GM12892 (cell line): ENCODE data around the gene TMEM184A.

Experiments
- POLR2A ChIP-seq: IDR thresholded peaks from 2 replicates; pipeline ENCODE4 v1.6.1; 2011; ENCODE audit warnings: low read depth, low read length, control low read depth
- POLR2AphosphoS5 ChIP-seq: IDR thresholded peaks from 2 replicates; pipeline ENCODE4 v1.6.1; 2011; ENCODE audit warnings: low read depth, low read length, control low read depth
- TAF1 ChIP-seq: IDR thresholded peaks from 2 replicates; pipeline ENCODE4 v1.6.1; 2011; ENCODE audit warnings: low read depth, mild to moderate bottlenecking, control low read depth, low read length, borderline replicate concordance

- TF ChIP-seq POLR2A (no peak), POLR2AphosphoS5 (no peak), TAF1 (no peak)
These were observed 1.0 kb upstream of the TMEM184A start for GRCh38 chr7:1557006-1557405.
